Glutamatergic neuron (in vitro differentiated cells): Measurements from ENCODE around the gene IL17REL. TPM values are rescaled to one million over a fixed set of nuclear protein-coding genes. Genes with fewer than 3 reads are reported as not detected.

Experiments used
- DNase-seq: peaks from one replicate; pipeline ENCODE4 v3.0.0; 2022
- H3K27ac Mint-ChIP-seq: one replicate; pipeline ENCODE4 v1.8.0; 2020; ENCODE audit warnings: mild to moderate bottlenecking, mixed read lengths, inconsistent platforms; ENCODE audit not compliant: unreplicated experiment
- H3K27me3 Mint-ChIP-seq: one replicate; pipeline ENCODE4 v1.8.0; 2020; ENCODE audit warnings: mild to moderate bottlenecking, moderate library complexity, mixed read lengths, inconsistent platforms; ENCODE audit not compliant: unreplicated experiment
- H3K36me3 Mint-ChIP-seq: one replicate; pipeline ENCODE4 v1.8.0; 2020; ENCODE audit warnings: mild to moderate bottlenecking, mixed read lengths, inconsistent platforms; ENCODE audit not compliant: unreplicated experiment
- H3K4me1 Mint-ChIP-seq: one replicate; pipeline ENCODE4 v1.8.0; 2020; ENCODE audit warnings: mild to moderate bottlenecking, low read depth, mixed read lengths, inconsistent platforms; ENCODE audit not compliant: unreplicated experiment
- H3K4me3 Mint-ChIP-seq: one replicate; pipeline ENCODE4 v1.8.0; 2020; ENCODE audit warnings: mild to moderate bottlenecking, mixed read lengths, inconsistent platforms; ENCODE audit not compliant: unreplicated experiment
- H3K9me3 Mint-ChIP-seq: one replicate; pipeline ENCODE4 v1.8.0; 2020; ENCODE audit warnings: mild to moderate bottlenecking, moderate library complexity, mixed read lengths, inconsistent platforms; ENCODE audit not compliant: unreplicated experiment
- total RNA-seq: library from RNA; stranded (reverse); fragmentation: NEBNext Ultra II Directional; extraction: Animal tissue kit (Norgen Biotek cat#: 25700); gene quantifications from one replicate; pipeline ENCODE4 v1.2.1, GENCODE V29; 2021; ENCODE audit not compliant: unreplicated experiment
- TF ChIP-seq, protein P1 (sequence below): fragments of 200-600 bp; sonication (generic); IDR thresholded peaks from one replicate; pipeline ENCODE4 v1.5.0; 2021; ENCODE audit not compliant: partially characterized antibody, unreplicated experiment

IL17REL gene
- total RNA-seq, 1 donor from 2014 or later, result not detected

GRCh38 chr22:50048836-50049235, 36.3 kb upstream of the IL17REL start:
- H3K4me1 Mint-ChIP-seq, result no peaks in the 10 kb centered on the region
- H3K4me3 Mint-ChIP-seq, result no peak overlapping the region
- H3K27ac Mint-ChIP-seq, result no peak overlapping the region
- DNase-seq, result no peak
- peaks cover 3% of the 10 kb centered on the region for H3K27me3 Mint-ChIP-seq
- H3K9me3 Mint-ChIP-seq, result no peaks in the 10 kb centered on the region
- peaks cover 14% of the 10 kb centered on the region for H3K36me3 Mint-ChIP-seq
- TF ChIP-seq, protein P1, sequence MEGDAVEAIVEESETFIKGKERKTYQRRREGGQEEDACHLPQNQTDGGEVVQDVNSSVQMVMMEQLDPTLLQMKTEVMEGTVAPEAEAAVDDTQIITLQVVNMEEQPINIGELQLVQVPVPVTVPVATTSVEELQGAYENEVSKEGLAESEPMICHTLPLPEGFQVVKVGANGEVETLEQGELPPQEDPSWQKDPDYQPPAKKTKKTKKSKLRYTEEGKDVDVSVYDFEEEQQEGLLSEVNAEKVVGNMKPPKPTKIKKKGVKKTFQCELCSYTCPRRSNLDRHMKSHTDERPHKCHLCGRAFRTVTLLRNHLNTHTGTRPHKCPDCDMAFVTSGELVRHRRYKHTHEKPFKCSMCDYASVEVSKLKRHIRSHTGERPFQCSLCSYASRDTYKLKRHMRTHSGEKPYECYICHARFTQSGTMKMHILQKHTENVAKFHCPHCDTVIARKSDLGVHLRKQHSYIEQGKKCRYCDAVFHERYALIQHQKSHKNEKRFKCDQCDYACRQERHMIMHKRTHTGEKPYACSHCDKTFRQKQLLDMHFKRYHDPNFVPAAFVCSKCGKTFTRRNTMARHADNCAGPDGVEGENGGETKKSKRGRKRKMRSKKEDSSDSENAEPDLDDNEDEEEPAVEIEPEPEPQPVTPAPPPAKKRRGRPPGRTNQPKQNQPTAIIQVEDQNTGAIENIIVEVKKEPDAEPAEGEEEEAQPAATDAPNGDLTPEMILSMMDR, result no peak

GRCh38 chr22:50048061-50048765, 35.6 kb upstream of the IL17REL start:
- no peaks in the 10 kb centered on the region for H3K4me1 Mint-ChIP-seq
- no peak overlapping the region for H3K4me3 Mint-ChIP-seq
- TF ChIP-seq, protein P1, result no peak
- peaks cover 3% of the 10 kb centered on the region for H3K27me3 Mint-ChIP-seq
- peaks cover 14% of the 10 kb centered on the region for H3K36me3 Mint-ChIP-seq
- no peak for DNase-seq
- H3K27ac Mint-ChIP-seq, result no peak overlapping the region
- peaks cover 2% of the 10 kb centered on the region for H3K9me3 Mint-ChIP-seq

- peaks cover 4% of the 10 kb centered on the region for H3K27me3 Mint-ChIP-seq
- H3K4me1 Mint-ChIP-seq, result no peaks in the 10 kb centered on the region
- no peak overlapping the region for H3K27ac Mint-ChIP-seq
- DNase-seq, result no peak
- H3K36me3 Mint-ChIP-seq, result peaks cover 18% of the 10 kb centered on the region
- TF ChIP-seq, protein P1, result no peak
- peaks cover 2% of the 10 kb centered on the region for H3K9me3 Mint-ChIP-seq
- no peak overlapping the region for H3K4me3 Mint-ChIP-seq
These were observed 34.8 kb upstream of the IL17REL start for GRCh38 chr22:50047346-50047745.

- Mint-ChIP-seq H3K27ac (no peak overlapping the region), H3K4me3 (no peak overlapping the region), H3K9me3 (peaks cover 2% of the 10 kb centered on the region), H3K4me1 (no peaks in the 10 kb centered on the region), H3K36me3 (peaks cover 16% of the 10 kb centered on the region), H3K27me3 (peaks cover 3% of the 10 kb centered on the region)
- no peak for DNase-seq
- TF ChIP-seq, protein P1, result no peak
These were observed 34.1 kb upstream of the IL17REL start for GRCh38 chr22:50046481-50047245.

GRCh38 chr22:50046019-50046415, 33.5 kb upstream of the IL17REL start:
- TF ChIP-seq, protein P1, result no peak
- no peaks in the 10 kb centered on the region for H3K4me1 Mint-ChIP-seq

More at GRCh38 chr22:50046019-50046415, 33.5 kb upstream of the IL17REL start:
- Mint-ChIP-seq H3K27me3 (peaks cover 1% of the 10 kb centered on the region), H3K36me3 (peaks cover 11% of the 10 kb centered on the region), H3K27ac (no peak overlapping the region), H3K4me3 (no peak overlapping the region), H3K9me3 (peaks cover 2% of the 10 kb centered on the region)
- no peak for DNase-seq
